H9 (cell line): Measurements from ENCODE around the gene BSPRY. TPM values are rescaled to one million over a fixed set of nuclear protein-coding genes. Genes with fewer than 3 reads are reported as not detected.

Source experiments
- DNase-seq: peaks from one replicate; pipeline ENCODE4 v3.0.0-alpha.2; 2017
- H2AFZ ChIP-seq: one replicate; pipeline ENCODE4 v1.6.1; 2013; ENCODE audit warnings: mild to moderate bottlenecking, low read length, control low read depth, moderate library complexity
- H2AK5ac ChIP-seq: 2 replicates; pipeline ENCODE4 v1.6.1; 2013; ENCODE audit warnings: low read length, control low read depth, mixed read lengths; ENCODE audit not compliant: insufficient read length
- H2BK120ac ChIP-seq: one replicate; pipeline ENCODE4 v1.6.1; 2013; ENCODE audit warnings: low read depth, mild to moderate bottlenecking, low read length, control low read depth, inconsistent platforms; ENCODE audit not compliant: poor library complexity, severe bottlenecking
- H2BK12ac ChIP-seq: 2 replicates; pipeline ENCODE4 v1.6.1; 2013; ENCODE audit warnings: low read length, control low read depth, mixed read lengths, low read depth; ENCODE audit not compliant: insufficient read length
- H2BK15ac ChIP-seq: 2 replicates; pipeline ENCODE4 v1.6.1; 2013; ENCODE audit warnings: low read depth, low read length, control low read depth
- H2BK20ac ChIP-seq: one replicate; pipeline ENCODE4 v1.6.1; 2013; ENCODE audit warnings: low read depth, mild to moderate bottlenecking, low read length, control low read depth, inconsistent platforms; ENCODE audit not compliant: poor library complexity, severe bottlenecking
- H2BK5ac ChIP-seq: 2 replicates; pipeline ENCODE4 v1.6.1; 2013; ENCODE audit warnings: low read length, control low read depth, mixed read lengths; ENCODE audit not compliant: insufficient read length
- H3K14ac ChIP-seq: 2 replicates; pipeline ENCODE4 v1.6.1; 2013; ENCODE audit warnings: low read length, control low read depth; ENCODE audit not compliant: insufficient read depth
- H3K18ac ChIP-seq: 2 replicates; pipeline ENCODE4 v1.6.1; 2013; ENCODE audit warnings: low read depth, mild to moderate bottlenecking, mixed read lengths, low read length, control low read depth; ENCODE audit not compliant: insufficient read length
- H3K23ac ChIP-seq: 2 replicates; pipeline ENCODE4 v1.6.1; 2013; ENCODE audit warnings: low read length, control low read depth, mixed read lengths, low read depth; ENCODE audit not compliant: insufficient read length
- H3K23me2 ChIP-seq: 2 replicates; pipeline ENCODE4 v1.6.1; 2013; ENCODE audit warnings: low read depth, mild to moderate bottlenecking, mixed read lengths, low read length, control low read depth; ENCODE audit not compliant: insufficient read length, poor library complexity, severe bottlenecking
- H3K27ac ChIP-seq: 2 replicates; pipeline ENCODE4 v1.5.1; 2013; ENCODE audit warnings: low read length, control low read depth, mixed read lengths, low read depth; ENCODE audit not compliant: insufficient read length
- H3K27me3 ChIP-seq: 2 replicates; pipeline ENCODE4 v1.6.1; 2013; ENCODE audit warnings: low read length, control low read depth, inconsistent platforms; ENCODE audit not compliant: insufficient read depth
- H3K4ac ChIP-seq: 2 replicates; pipeline ENCODE4 v1.6.1; 2013; ENCODE audit warnings: low read depth, mild to moderate bottlenecking, control low read depth, inconsistent platforms, low read length, moderate library complexity
- H3K4me1 ChIP-seq: 2 replicates; pipeline ENCODE4 v1.6.1; 2013; ENCODE audit warnings: low read length, control low read depth, inconsistent platforms; ENCODE audit not compliant: insufficient read depth
- H3K4me2 ChIP-seq: 2 replicates; pipeline ENCODE4 v1.6.1; 2013; ENCODE audit warnings: low read length, control low read depth, mixed read lengths; ENCODE audit not compliant: insufficient read length, insufficient read depth
- H3K56ac ChIP-seq: 2 replicates; pipeline ENCODE4 v1.6.1; 2013; ENCODE audit warnings: low read depth, mild to moderate bottlenecking, mixed read lengths, low read length, control low read depth; ENCODE audit not compliant: insufficient read length
- H3K79me1 ChIP-seq: 2 replicates; pipeline ENCODE4 v1.6.1; 2013; ENCODE audit warnings: low read depth, mild to moderate bottlenecking, moderate library complexity, low read length, control low read depth, inconsistent platforms; ENCODE audit not compliant: insufficient read depth, poor library complexity, severe bottlenecking
- H3K79me2 ChIP-seq: 2 replicates; pipeline ENCODE4 v1.6.1; 2013; ENCODE audit warnings: low read length, control low read depth, inconsistent platforms; ENCODE audit not compliant: insufficient read depth
- H3K9ac ChIP-seq: 2 replicates; pipeline ENCODE4 v1.6.1; 2013; ENCODE audit warnings: low read length, control low read depth, mixed read lengths; ENCODE audit not compliant: insufficient read length; ENCODE audit errors: extremely low read depth
- H3K9me3 ChIP-seq: one replicate; pipeline ENCODE4 v1.6.1; 2013; ENCODE audit warnings: low read depth, low read length, inconsistent platforms; ENCODE audit not compliant: control insufficient read depth
- H3T11ph ChIP-seq: one replicate; pipeline ENCODE4 v1.6.1; 2013; ENCODE audit warnings: mild to moderate bottlenecking, low read length, control low read depth, inconsistent platforms
- H4K20me1 ChIP-seq: one replicate; pipeline ENCODE4 v1.6.1; 2013; ENCODE audit not compliant: control insufficient read depth, insufficient read length, insufficient read depth
- H4K5ac ChIP-seq: 2 replicates; pipeline ENCODE4 v1.6.1; 2013; ENCODE audit warnings: low read depth, mild to moderate bottlenecking, mixed read lengths, low read length, control low read depth; ENCODE audit not compliant: insufficient read length
- H4K8ac ChIP-seq: replicated peaks from 2 replicates; pipeline ENCODE4 v1.6.1; 2013; ENCODE audit warnings: low read length, control low read depth, mixed read lengths, low read depth; ENCODE audit not compliant: insufficient read length
- H4K91ac ChIP-seq: 2 replicates; pipeline ENCODE4 v1.6.1; 2013; ENCODE audit warnings: low read depth, mild to moderate bottlenecking, moderate library complexity, mixed read lengths, low read length, control low read depth; ENCODE audit not compliant: insufficient read length
- H3K27ac Mint-ChIP-seq, 3 experiments: 2 replicates in 2 of 3; 3 replicates in 1 of 3; pipeline ENCODE4 v1.8.0; 2020 to 2021; ENCODE audit warnings: mixed read lengths in 3 of 3, mild to moderate bottlenecking in 1 of 3, moderate library complexity in 1 of 3
- H3K27me3 Mint-ChIP-seq: 2 replicates; pipeline ENCODE4 v1.8.0; 2021; ENCODE audit warnings: low read depth, mild to moderate bottlenecking, moderate library complexity, mixed read lengths
- H3K36me3 Mint-ChIP-seq, 3 experiments: 2 replicates in 2 of 3; 3 replicates in 1 of 3; pipeline ENCODE4 v1.8.0; 2020 to 2021; ENCODE audit warnings: low read depth in 3 of 3, mixed read lengths in 3 of 3; ENCODE audit not compliant: insufficient read depth in 1 of 3
- H3K4me1 Mint-ChIP-seq, 2 experiments: 2 replicates each; pipeline ENCODE4 v1.8.0; 2020; ENCODE audit warnings: mixed read lengths in 2 of 2
- H3K4me3 Mint-ChIP-seq, 2 experiments: 2 replicates in 1 of 2; 3 replicates in 1 of 2; pipeline ENCODE4 v1.8.0; 2020 to 2021; ENCODE audit warnings: mild to moderate bottlenecking in 2 of 2, mixed read lengths in 2 of 2, moderate library complexity in 1 of 2
- H3K9me3 Mint-ChIP-seq, 2 experiments: 2 replicates in 1 of 2; 3 replicates in 1 of 2; pipeline ENCODE4 v1.8.0; 2020; ENCODE audit warnings: mild to moderate bottlenecking in 2 of 2, mixed read lengths in 2 of 2, moderate library complexity in 1 of 2
- WGBS: extraction: QIAGEN DNeasy Blood & Tissue Kit; methylation state at CpG from one replicate; pipeline ENCODE4 v1.1.7; 2013; ENCODE audit warnings: missing lambda C conversion rate, low lambda C conversion rate, mixed read lengths; ENCODE audit not compliant: insufficient read length; ENCODE audit errors: extremely low coverage; 5-methylcytosine and 5-hydroxymethylcytosine counted together
- total RNA-seq: library from RNA; stranded (reverse); gene quantifications from 2 replicates; pipeline ENCODE4 v1.2.1, GENCODE V29; 2021
- TF ChIP-seq, protein P1 (sequence below): fragments of 200-600 bp; sonication (generic); conservative IDR thresholded peaks from 3 replicates; pipeline ENCODE4 v1.8.0; 2021; ENCODE audit warnings: antibody characterized with exemption, mild to moderate bottlenecking

Gene BSPRY
- total RNA-seq, 1 experiment from 2014 or later: 4.5 TPM

DNA sequence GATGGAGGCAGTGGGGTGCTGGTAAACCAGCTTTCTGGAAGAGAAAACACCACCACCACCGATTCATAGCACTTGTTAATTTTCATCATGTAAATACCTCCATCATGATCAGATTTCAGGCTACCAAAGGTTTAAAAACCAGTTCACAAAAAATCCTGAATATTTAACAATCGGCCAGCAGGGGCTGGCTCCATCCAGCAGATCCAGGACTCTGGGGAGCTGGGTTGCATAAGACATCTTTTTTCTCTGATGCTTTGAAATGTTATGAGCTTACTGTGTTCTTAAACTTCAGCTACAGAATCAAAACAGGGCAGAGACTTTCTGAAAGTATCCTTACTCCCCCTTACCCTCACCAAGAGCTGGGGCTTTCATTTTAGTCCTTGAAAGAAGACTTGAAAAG lies 31.6 kb upstream of the BSPRY start:
- no peaks in the 10 kb centered on the region for H4K20me1 ChIP-seq
- no peak overlapping the region for H3K4me2 ChIP-seq
- Mint-ChIP-seq H3K9me3 (no peaks in the 10 kb centered on the region), H3K27ac (no peak overlapping the region), H3K36me3 (no peaks in the 10 kb centered on the region), H3K27me3 (peaks cover 7% of the 10 kb centered on the region; the same call in 1 of the 2 replicates), H3K4me1 (no peaks in the 10 kb centered on the region; a peak in 1 of 4 replicates), H3K4me3 (no peak overlapping the region)
- H3K4me1 ChIP-seq: no peaks in the 10 kb centered on the region
- no peak overlapping the region for H3K56ac ChIP-seq
- H3K27me3 ChIP-seq: no peaks in the 10 kb centered on the region; the same call in 1 of the 2 replicates
- H4K5ac ChIP-seq: no peak overlapping the region
- H3K9me3 ChIP-seq: no peaks in the 10 kb centered on the region
- no CpG with 5 or more reads among the region's 2 CpGs for WGBS
- H2BK120ac ChIP-seq: no peak overlapping the region
- H3K4ac ChIP-seq: no peak overlapping the region
- H3K23ac ChIP-seq: no peak overlapping the region
- H2AK5ac ChIP-seq: no peak overlapping the region
- no peak for DNase-seq
- H3K23me2 ChIP-seq: no peaks in the 10 kb centered on the region
- H3K79me1 ChIP-seq: no peaks in the 10 kb centered on the region
- no peak overlapping the region for H3K14ac ChIP-seq
- no peak overlapping the region for H2AFZ ChIP-seq
- H4K91ac ChIP-seq: no peak overlapping the region
- H2BK12ac ChIP-seq: no peak overlapping the region
- no peak overlapping the region for H2BK20ac ChIP-seq
- H2BK5ac ChIP-seq: no peak overlapping the region
- no peak overlapping the region for H3K27ac ChIP-seq
- H3T11ph ChIP-seq: no peak overlapping the region
- no peak overlapping the region for H4K8ac ChIP-seq
- no peak overlapping the region for H3K9ac ChIP-seq
- TF ChIP-seq, protein P1, sequence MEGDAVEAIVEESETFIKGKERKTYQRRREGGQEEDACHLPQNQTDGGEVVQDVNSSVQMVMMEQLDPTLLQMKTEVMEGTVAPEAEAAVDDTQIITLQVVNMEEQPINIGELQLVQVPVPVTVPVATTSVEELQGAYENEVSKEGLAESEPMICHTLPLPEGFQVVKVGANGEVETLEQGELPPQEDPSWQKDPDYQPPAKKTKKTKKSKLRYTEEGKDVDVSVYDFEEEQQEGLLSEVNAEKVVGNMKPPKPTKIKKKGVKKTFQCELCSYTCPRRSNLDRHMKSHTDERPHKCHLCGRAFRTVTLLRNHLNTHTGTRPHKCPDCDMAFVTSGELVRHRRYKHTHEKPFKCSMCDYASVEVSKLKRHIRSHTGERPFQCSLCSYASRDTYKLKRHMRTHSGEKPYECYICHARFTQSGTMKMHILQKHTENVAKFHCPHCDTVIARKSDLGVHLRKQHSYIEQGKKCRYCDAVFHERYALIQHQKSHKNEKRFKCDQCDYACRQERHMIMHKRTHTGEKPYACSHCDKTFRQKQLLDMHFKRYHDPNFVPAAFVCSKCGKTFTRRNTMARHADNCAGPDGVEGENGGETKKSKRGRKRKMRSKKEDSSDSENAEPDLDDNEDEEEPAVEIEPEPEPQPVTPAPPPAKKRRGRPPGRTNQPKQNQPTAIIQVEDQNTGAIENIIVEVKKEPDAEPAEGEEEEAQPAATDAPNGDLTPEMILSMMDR: no peak; the same call in 1 of the 3 replicates
- H3K18ac ChIP-seq: no peak overlapping the region
- H2BK15ac ChIP-seq: no peak overlapping the region
- no peaks in the 10 kb centered on the region for H3K79me2 ChIP-seq
